NCI-H2196 treated with DMSO at 0.1 percent for 48 hours (cell line): ENCODE data around the gene PIM2.
"Not testable (repeated sequence)": the region's sequence is repeated elsewhere in the genome, so short reads cannot be mapped to it uniquely, and the experiment has no call there.

Experiments
- DNase-seq: peaks from one replicate; lab custom pipeline; 2025; ENCODE audit not compliant: unreplicated experiment; lab: John Stamatoyannopoulos, UW

PIM2 gene

GRCh38 chrX:48883729-48884128 is 35.1 kb downstream of the PIM2 start:
- no peak for DNase-seq

GRCh38 chrX:48876944-48877343 is 41.9 kb downstream of the PIM2 start:
- DNase-seq, result not testable (repeated sequence)

GRCh38 chrX:48872017-48872416 is 46.8 kb downstream of the PIM2 start:
- not testable (repeated sequence) for DNase-seq

GRCh38 chrX:48864210-48864609 is 54.6 kb downstream of the PIM2 start:
- peak; percentile 6 for DNase-seq
